ENCODE results near the gene CFAP92. TPM values are rescaled to one million over a fixed set of nuclear protein-coding genes. Genes with fewer than 3 reads are reported as not detected.

CFAP92 gene
- total and polyA plus RNA-seq, 4 donors, result 0.05 to 0.25 (median 0.06) TPM; not detected in 1

GRCh38 chr3:128878556-128879124 lies 115.2 kb downstream of the CFAP92 start:
- DNase-seq (ENCODE audit: low spot score), result peak; percentile 39
- Histone ChIP-seq H3K36me3 (ENCODE audit: control insufficient read depth in 4 of 4, insufficient read depth in 3 of 4, low read depth in 1 of 4, low read length in 3 of 4) (peaks cover 0 to 7% (median 2%) of the 10 kb centered on the region in 4 donors), H3K9me3 (ENCODE audit: control insufficient read depth in 4 of 4, low read length in 3 of 4) (no peaks in the 10 kb centered on the region), H3K27me3 (ENCODE audit: control insufficient read depth in 4 of 4, insufficient read depth in 4 of 4, low read length in 3 of 4) (no peaks in the 10 kb centered on the region), H3K4me1 (ENCODE audit: control insufficient read depth in 4 of 4, insufficient read depth in 4 of 4, low read length in 3 of 4) (peaks cover 3 to 32% (median 24%) of the 10 kb centered on the region in 4 donors), H3K9ac (ENCODE audit: low read depth in 1 of 2, low read length in 2 of 2) (peak overlapping the region; percentile 84 to 95), H3K27ac (ENCODE audit: low read depth in 1 of 2, low read length in 2 of 2) (peak overlapping the region; percentile 87 to 96), H3K4me3 (ENCODE audit: low read depth in 1 of 3, low read length in 3 of 3) (peak overlapping the region; percentile 80 to 96 (median 82))
- TF ChIP-seq TAF1 (conservative IDR thresholded peaks at IDR 0.05), result peak; percentile 74
- no peak for TF ChIP-seq HNF4A (conservative IDR thresholded peaks at IDR 0.05)
- TF ChIP-seq, protein P1, sequence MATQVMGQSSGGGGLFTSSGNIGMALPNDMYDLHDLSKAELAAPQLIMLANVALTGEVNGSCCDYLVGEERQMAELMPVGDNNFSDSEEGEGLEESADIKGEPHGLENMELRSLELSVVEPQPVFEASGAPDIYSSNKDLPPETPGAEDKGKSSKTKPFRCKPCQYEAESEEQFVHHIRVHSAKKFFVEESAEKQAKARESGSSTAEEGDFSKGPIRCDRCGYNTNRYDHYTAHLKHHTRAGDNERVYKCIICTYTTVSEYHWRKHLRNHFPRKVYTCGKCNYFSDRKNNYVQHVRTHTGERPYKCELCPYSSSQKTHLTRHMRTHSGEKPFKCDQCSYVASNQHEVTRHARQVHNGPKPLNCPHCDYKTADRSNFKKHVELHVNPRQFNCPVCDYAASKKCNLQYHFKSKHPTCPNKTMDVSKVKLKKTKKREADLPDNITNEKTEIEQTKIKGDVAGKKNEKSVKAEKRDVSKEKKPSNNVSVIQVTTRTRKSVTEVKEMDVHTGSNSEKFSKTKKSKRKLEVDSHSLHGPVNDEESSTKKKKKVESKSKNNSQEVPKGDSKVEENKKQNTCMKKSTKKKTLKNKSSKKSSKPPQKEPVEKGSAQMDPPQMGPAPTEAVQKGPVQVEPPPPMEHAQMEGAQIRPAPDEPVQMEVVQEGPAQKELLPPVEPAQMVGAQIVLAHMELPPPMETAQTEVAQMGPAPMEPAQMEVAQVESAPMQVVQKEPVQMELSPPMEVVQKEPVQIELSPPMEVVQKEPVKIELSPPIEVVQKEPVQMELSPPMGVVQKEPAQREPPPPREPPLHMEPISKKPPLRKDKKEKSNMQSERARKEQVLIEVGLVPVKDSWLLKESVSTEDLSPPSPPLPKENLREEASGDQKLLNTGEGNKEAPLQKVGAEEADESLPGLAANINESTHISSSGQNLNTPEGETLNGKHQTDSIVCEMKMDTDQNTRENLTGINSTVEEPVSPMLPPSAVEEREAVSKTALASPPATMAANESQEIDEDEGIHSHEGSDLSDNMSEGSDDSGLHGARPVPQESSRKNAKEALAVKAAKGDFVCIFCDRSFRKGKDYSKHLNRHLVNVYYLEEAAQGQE (IDR thresholded peaks at IDR 0.05), result no peak
- WGBS, result 1% methylated on average over 14 of the region's 14 CpGs

DNA sequence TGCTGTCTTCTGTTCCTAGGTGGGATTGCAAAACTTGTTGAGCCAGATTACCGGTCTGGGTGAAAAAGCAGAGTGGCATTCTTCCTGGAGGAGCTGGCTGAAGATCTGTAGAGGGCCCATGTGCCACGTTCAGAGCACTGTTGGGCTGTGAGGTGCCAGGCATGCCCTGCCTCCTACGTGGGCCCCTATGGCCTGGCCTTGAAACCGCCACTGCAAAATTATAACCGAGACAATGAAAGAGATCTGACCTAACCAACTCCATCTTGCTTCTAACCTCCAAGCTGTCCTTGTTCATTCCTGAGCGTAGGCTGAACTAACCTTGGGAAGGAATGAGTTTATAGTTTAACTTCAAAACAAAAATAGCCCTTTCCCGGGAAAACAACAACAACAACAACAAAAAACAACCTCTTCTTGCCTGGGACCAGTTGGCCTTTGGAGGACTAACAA lies 115.8 kb downstream of the CFAP92 start:
- Histone ChIP-seq H3K9me3 (ENCODE audit: control insufficient read depth in 4 of 4, low read length in 3 of 4) (no peaks in the 10 kb centered on the region), H3K4me3 (ENCODE audit: low read depth in 1 of 3, low read length in 3 of 3) (peak overlapping the region in 1 of 3 donors; percentile 96), H3K36me3 (ENCODE audit: control insufficient read depth in 4 of 4, insufficient read depth in 3 of 4, low read depth in 1 of 4, low read length in 3 of 4) (peaks cover 0 to 7% (median 2%) of the 10 kb centered on the region in 4 donors), H3K4me1 (ENCODE audit: control insufficient read depth in 4 of 4, insufficient read depth in 4 of 4, low read length in 3 of 4) (peaks cover 3 to 31% (median 24%) of the 10 kb centered on the region in 4 donors), H3K27me3 (ENCODE audit: control insufficient read depth in 4 of 4, insufficient read depth in 4 of 4, low read length in 3 of 4) (no peaks in the 10 kb centered on the region), H3K9ac (ENCODE audit: low read depth in 1 of 2, low read length in 2 of 2) (peak overlapping the region; percentile 84 to 95), H3K27ac (ENCODE audit: low read depth in 1 of 2, low read length in 2 of 2) (peak overlapping the region; percentile 87 to 96)
- DNase-seq (ENCODE audit: low spot score), result no peak
- WGBS, result 89% methylated on average over 7 of the region's 7 CpGs
- TF ChIP-seq FOXA1 (IDR thresholded peaks at IDR 0.05), result no peak
- TF ChIP-seq RAD21 (IDR thresholded peaks at IDR 0.05), result no peak
- no peak for TF ChIP-seq FOXA2 (IDR thresholded peaks at IDR 0.05)
- no peak for TF ChIP-seq EGR1 (IDR thresholded peaks at IDR 0.05; ENCODE audit: low read depth in 2 of 2)

GRCh38 chr3:128875556-128876120 lies 118.2 kb downstream of the CFAP92 start:
- 41% methylated on average over 12 of the region's 12 CpGs for WGBS
- no peaks in the 10 kb centered on the region for H3K9me3 ChIP-seq (ENCODE audit: control insufficient read depth in 4 of 4, low read length in 3 of 4)
- no peaks in the 10 kb centered on the region for H3K27me3 ChIP-seq (ENCODE audit: control insufficient read depth in 4 of 4, insufficient read depth in 4 of 4, low read length in 3 of 4)
- no peaks in the 10 kb centered on the region for H3K36me3 ChIP-seq (ENCODE audit: control insufficient read depth in 4 of 4, insufficient read depth in 3 of 4, low read depth in 1 of 4, low read length in 3 of 4)
- no peak overlapping the region for H3K9ac ChIP-seq (ENCODE audit: low read depth in 1 of 2, low read length in 2 of 2)
- TF ChIP-seq GABPA (IDR thresholded peaks at IDR 0.05 in 1 of 2, conservative IDR thresholded peaks at IDR 0.05 in 1 of 2), result no peak
- TF ChIP-seq RAD21 (IDR thresholded peaks at IDR 0.05), result peak; percentile 78 to 79
- TF ChIP-seq, protein P2, sequence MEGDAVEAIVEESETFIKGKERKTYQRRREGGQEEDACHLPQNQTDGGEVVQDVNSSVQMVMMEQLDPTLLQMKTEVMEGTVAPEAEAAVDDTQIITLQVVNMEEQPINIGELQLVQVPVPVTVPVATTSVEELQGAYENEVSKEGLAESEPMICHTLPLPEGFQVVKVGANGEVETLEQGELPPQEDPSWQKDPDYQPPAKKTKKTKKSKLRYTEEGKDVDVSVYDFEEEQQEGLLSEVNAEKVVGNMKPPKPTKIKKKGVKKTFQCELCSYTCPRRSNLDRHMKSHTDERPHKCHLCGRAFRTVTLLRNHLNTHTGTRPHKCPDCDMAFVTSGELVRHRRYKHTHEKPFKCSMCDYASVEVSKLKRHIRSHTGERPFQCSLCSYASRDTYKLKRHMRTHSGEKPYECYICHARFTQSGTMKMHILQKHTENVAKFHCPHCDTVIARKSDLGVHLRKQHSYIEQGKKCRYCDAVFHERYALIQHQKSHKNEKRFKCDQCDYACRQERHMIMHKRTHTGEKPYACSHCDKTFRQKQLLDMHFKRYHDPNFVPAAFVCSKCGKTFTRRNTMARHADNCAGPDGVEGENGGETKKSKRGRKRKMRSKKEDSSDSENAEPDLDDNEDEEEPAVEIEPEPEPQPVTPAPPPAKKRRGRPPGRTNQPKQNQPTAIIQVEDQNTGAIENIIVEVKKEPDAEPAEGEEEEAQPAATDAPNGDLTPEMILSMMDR (IDR thresholded peaks at IDR 0.05; ENCODE audit: low read depth, low read length, missing input control), result peak; percentile 59
- no peak overlapping the region for H3K4me3 ChIP-seq (ENCODE audit: low read depth in 1 of 3, low read length in 3 of 3)
- DNase-seq (ENCODE audit: low spot score), result peak; percentile 43
- peaks cover 2 to 22% (median 18%) of the 10 kb centered on the region in 4 donors for H3K4me1 ChIP-seq (ENCODE audit: control insufficient read depth in 4 of 4, insufficient read depth in 4 of 4, low read length in 3 of 4)
- no peak overlapping the region for H3K27ac ChIP-seq (ENCODE audit: low read depth in 1 of 2, low read length in 2 of 2)

Measured in liver (tissue), 9 donors.